Astrocyte (in vitro differentiated cells and primary cell): ENCODE results near the gene CD46. TPM values are rescaled to one million over a fixed set of nuclear protein-coding genes. Genes with fewer than 3 reads are reported as not detected.

Source experiments
- DNase-seq: peaks from one replicate; pipeline ENCODE4 v3.0.0-alpha.2; 2010; ENCODE audit warnings: low read depth
- FAIRE-seq: peaks from 2 replicates; lab custom pipeline; 2011; peaks lifted over from hg19 to GRCh38; lab: Jason Lieb, UNC
- H2AFZ ChIP-seq: 2 replicates; pipeline ENCODE4 v1.6.0; 2012; ENCODE audit warnings: low read depth, low read length, inconsistent platforms
- H3K27ac ChIP-seq: 2 replicates; pipeline ENCODE4 v1.5.1; 2011; ENCODE audit warnings: low read depth, low read length, inconsistent platforms
- H3K27me3 ChIP-seq: 2 replicates; pipeline ENCODE4 v1.6.0; 2011; ENCODE audit warnings: low read length, inconsistent platforms; ENCODE audit not compliant: insufficient read depth
- H3K36me3 ChIP-seq: 2 replicates; pipeline ENCODE4 v1.5.1; 2011; ENCODE audit warnings: low read length, inconsistent platforms; ENCODE audit not compliant: insufficient read depth
- H3K4me1 ChIP-seq: 2 replicates; pipeline ENCODE4 v1.5.1; 2011; ENCODE audit warnings: low read length, inconsistent platforms; ENCODE audit not compliant: insufficient read depth
- H3K4me2 ChIP-seq: 2 replicates; pipeline ENCODE4 v1.6.0; 2012; ENCODE audit warnings: low read length, inconsistent platforms
- H3K4me3 ChIP-seq: 2 replicates; pipeline ENCODE4 v1.5.1; 2011; ENCODE audit warnings: low read depth, mild to moderate bottlenecking, low read length, inconsistent platforms; ENCODE audit not compliant: insufficient read depth
- H3K79me2 ChIP-seq: 2 replicates; pipeline ENCODE4 v1.6.0; 2012; ENCODE audit warnings: mild to moderate bottlenecking, low read length, inconsistent platforms; ENCODE audit not compliant: insufficient read depth
- H3K9ac ChIP-seq: 2 replicates; pipeline ENCODE4 v1.6.0; 2012; ENCODE audit warnings: mild to moderate bottlenecking, low read length, inconsistent platforms
- H3K9me3 ChIP-seq: 2 replicates; pipeline ENCODE4 v1.5.1; 2012; ENCODE audit warnings: low read depth, mild to moderate bottlenecking, low read length, inconsistent platforms; ENCODE audit not compliant: insufficient read depth
- H4K20me1 ChIP-seq: 2 replicates; pipeline ENCODE4 v1.6.0; 2012; ENCODE audit warnings: low read length, inconsistent platforms; ENCODE audit not compliant: insufficient read depth
- H3K27ac Mint-ChIP-seq: one replicate; pipeline ENCODE4 v1.8.0; 2021; ENCODE audit warnings: mild to moderate bottlenecking, mixed read lengths; ENCODE audit not compliant: unreplicated experiment
- H3K27me3 Mint-ChIP-seq: one replicate; pipeline ENCODE4 v1.8.0; 2021; ENCODE audit warnings: low read depth, mixed read lengths; ENCODE audit not compliant: unreplicated experiment
- H3K36me3 Mint-ChIP-seq: one replicate; pipeline ENCODE4 v1.8.0; 2021; ENCODE audit warnings: low read depth, mixed read lengths; ENCODE audit not compliant: unreplicated experiment
- H3K4me1 Mint-ChIP-seq: one replicate; pipeline ENCODE4 v1.8.0; 2021; ENCODE audit warnings: low read depth, mixed read lengths; ENCODE audit not compliant: unreplicated experiment
- H3K4me3 Mint-ChIP-seq: one replicate; pipeline ENCODE4 v1.8.0; 2021; ENCODE audit warnings: mild to moderate bottlenecking, moderate library complexity, mixed read lengths; ENCODE audit not compliant: unreplicated experiment
- H3K9me3 Mint-ChIP-seq: one replicate; pipeline ENCODE4 v1.8.0; 2021; ENCODE audit warnings: mild to moderate bottlenecking, mixed read lengths; ENCODE audit not compliant: unreplicated experiment
- EZH2 ChIP-seq: IDR thresholded peaks from 2 replicates; pipeline ENCODE4 v1.6.1; 2012; ENCODE audit warnings: mild to moderate bottlenecking, low read length, inconsistent platforms; ENCODE audit not compliant: insufficient read depth
- total RNA-seq: library from RNA; stranded (reverse); gene quantifications from 2 replicates; pipeline ENCODE4 v1.2.1, GENCODE V29; 2021
- TF ChIP-seq, protein P1 (sequence below): IDR thresholded peaks from 2 replicates; pipeline ENCODE4 v1.5.1; 2011; ENCODE audit warnings: low read depth, mild to moderate bottlenecking, inconsistent platforms, low read length, moderate library complexity; ENCODE audit not compliant: insufficient read depth

The CD46 gene
- total RNA-seq, 1 donor from 2014 or later, result 176 TPM

DNA sequence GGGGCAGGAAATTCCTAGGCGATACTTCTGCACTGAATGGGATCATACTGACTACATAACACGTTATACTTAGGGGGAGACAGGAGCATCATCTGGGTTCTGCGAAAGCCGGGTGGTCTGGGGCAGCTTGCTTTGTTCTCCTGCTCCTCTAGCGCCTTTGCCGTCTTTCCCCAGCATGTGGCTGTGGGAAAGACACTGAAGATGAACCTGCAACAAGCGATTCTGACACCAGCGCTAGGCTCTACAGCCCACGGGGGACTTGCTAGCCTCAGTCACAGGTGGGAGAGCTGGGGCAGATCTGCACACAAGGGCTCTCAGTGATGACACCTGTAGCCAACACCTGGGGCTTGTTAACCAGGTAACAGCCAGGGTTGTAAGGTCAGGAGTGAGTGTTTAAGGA lies 51.8 kb downstream of the CD46 start:
- DNase-seq, result no peak
- no peak overlapping the region for H3K27ac ChIP-seq
- H3K9me3 Mint-ChIP-seq, result no peaks in the 10 kb centered on the region
- H3K36me3 Mint-ChIP-seq, result peaks cover 4% of the 10 kb centered on the region
- peaks cover 23% of the 10 kb centered on the region for H3K4me1 Mint-ChIP-seq
- H3K4me3 ChIP-seq, result no peak overlapping the region
- no peak overlapping the region for H3K4me3 Mint-ChIP-seq
- FAIRE-seq, result no peak
- H3K9me3 ChIP-seq, result no peaks in the 10 kb centered on the region
- H3K36me3 ChIP-seq, result no peaks in the 10 kb centered on the region
- peaks cover 19% of the 10 kb centered on the region for H3K4me1 ChIP-seq
- TF ChIP-seq, protein P1, sequence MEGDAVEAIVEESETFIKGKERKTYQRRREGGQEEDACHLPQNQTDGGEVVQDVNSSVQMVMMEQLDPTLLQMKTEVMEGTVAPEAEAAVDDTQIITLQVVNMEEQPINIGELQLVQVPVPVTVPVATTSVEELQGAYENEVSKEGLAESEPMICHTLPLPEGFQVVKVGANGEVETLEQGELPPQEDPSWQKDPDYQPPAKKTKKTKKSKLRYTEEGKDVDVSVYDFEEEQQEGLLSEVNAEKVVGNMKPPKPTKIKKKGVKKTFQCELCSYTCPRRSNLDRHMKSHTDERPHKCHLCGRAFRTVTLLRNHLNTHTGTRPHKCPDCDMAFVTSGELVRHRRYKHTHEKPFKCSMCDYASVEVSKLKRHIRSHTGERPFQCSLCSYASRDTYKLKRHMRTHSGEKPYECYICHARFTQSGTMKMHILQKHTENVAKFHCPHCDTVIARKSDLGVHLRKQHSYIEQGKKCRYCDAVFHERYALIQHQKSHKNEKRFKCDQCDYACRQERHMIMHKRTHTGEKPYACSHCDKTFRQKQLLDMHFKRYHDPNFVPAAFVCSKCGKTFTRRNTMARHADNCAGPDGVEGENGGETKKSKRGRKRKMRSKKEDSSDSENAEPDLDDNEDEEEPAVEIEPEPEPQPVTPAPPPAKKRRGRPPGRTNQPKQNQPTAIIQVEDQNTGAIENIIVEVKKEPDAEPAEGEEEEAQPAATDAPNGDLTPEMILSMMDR, result no peak
- no peak for TF ChIP-seq EZH2
- H3K27me3 Mint-ChIP-seq, result peaks cover 4% of the 10 kb centered on the region
- no peaks in the 10 kb centered on the region for H3K79me2 ChIP-seq
- H3K4me2 ChIP-seq, result no peak overlapping the region
- no peaks in the 10 kb centered on the region for H3K27me3 ChIP-seq
- H4K20me1 ChIP-seq, result no peaks in the 10 kb centered on the region
- H3K9ac ChIP-seq, result no peak overlapping the region
- no peak overlapping the region for H2AFZ ChIP-seq
- no peak overlapping the region for H3K27ac Mint-ChIP-seq

DNA sequence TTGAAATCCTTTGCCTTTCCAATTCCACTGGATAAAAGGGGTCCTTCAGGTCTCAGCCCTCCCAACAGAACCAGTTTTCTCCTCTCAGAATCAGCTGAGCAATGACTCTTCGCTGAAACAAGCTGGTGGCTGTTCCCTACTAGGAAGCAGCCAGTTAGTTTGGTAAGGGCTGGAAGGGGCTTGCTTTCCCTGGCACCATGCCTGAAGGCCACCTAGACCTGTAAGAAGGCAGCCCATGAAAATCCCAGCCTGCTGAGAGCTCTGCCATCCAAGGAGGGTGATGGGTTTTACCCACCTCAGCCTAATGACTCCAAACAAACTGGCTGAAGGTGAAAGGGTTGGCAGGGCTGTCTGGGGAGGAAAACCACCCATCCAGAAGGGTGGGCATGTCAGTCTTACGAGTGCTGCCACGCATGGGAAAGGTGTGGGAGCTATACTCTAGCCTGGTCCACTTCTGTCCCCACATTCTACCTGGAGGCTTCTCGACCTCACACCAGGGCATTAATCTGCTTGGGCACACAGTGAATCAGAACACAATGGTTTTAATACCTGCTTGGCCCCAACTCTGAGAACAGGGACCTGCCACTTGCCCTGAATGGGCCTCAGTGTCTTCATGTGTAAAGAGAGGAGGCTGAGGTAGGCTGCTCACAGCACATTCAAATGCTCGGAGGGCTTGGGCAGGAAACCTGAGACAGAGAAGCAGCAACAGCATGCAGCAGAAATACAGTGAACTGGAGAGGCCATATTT lies 53.0 kb downstream of the CD46 start:
- Histone ChIP-seq H3K27ac (no peak overlapping the region), H3K9ac (no peak overlapping the region), H3K79me2 (no peaks in the 10 kb centered on the region), H3K4me1 (peaks cover 14% of the 10 kb centered on the region), H2AFZ (no peak overlapping the region), H3K4me2 (no peak overlapping the region), H3K27me3 (no peaks in the 10 kb centered on the region), H3K9me3 (no peaks in the 10 kb centered on the region), H4K20me1 (no peaks in the 10 kb centered on the region), H3K36me3 (no peaks in the 10 kb centered on the region), H3K4me3 (no peak overlapping the region)
- no peak overlapping the region for H3K27ac Mint-ChIP-seq
- FAIRE-seq, result no peak
- H3K4me1 Mint-ChIP-seq, result peaks cover 21% of the 10 kb centered on the region
- H3K4me3 Mint-ChIP-seq, result no peak overlapping the region
- peaks cover 4% of the 10 kb centered on the region for H3K36me3 Mint-ChIP-seq
- peaks cover 4% of the 10 kb centered on the region for H3K27me3 Mint-ChIP-seq
- no peaks in the 10 kb centered on the region for H3K9me3 Mint-ChIP-seq
- no peak for DNase-seq
- TF ChIP-seq, protein P1, result no peak
- no peak for TF ChIP-seq EZH2

DNA sequence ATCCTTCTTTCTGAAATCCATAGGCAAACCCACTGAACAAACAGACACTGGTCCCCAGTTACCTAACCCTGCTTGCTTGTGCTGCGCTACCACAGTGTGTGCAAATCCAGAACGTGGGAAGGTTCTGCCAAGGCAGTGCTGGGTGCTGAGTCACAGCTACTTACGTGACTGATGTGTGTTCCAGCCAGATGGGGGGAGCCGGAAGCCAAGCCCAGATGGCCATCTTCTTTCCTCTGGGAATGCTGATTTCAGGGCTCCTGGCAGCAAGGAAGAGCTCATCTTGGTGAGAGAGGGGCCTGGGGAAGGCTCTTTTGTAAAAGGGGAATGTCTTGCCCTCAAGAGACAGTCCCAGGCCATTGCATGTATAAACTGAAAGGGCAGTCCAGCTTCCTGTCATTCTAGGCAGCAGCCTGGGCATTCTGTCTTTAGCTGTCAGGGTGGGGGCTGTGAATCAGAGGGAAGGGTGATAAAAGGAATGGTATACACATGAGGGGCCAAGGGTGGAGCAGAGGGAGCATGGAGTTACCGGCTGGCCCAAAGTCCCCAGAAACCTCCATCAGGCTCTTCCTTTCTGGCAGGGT lies 54.1 kb downstream of the CD46 start:
- H2AFZ ChIP-seq, result peak overlapping the region; percentile 74
- H3K4me3 Mint-ChIP-seq, result peak overlapping the region; percentile 40
- peak; percentile 95 for DNase-seq
- peaks cover 14% of the 10 kb centered on the region for H3K4me1 ChIP-seq
- H3K36me3 ChIP-seq, result no peaks in the 10 kb centered on the region
- H3K4me3 ChIP-seq, result no peak overlapping the region
- H3K4me1 Mint-ChIP-seq, result peaks cover 22% of the 10 kb centered on the region
- H3K27ac Mint-ChIP-seq, result peak overlapping the region; percentile 91
- no peaks in the 10 kb centered on the region for H4K20me1 ChIP-seq
- H3K27me3 ChIP-seq, result no peaks in the 10 kb centered on the region
- no peaks in the 10 kb centered on the region for H3K79me2 ChIP-seq
- H3K27me3 Mint-ChIP-seq, result peaks cover 4% of the 10 kb centered on the region
- H3K4me2 ChIP-seq, result peak overlapping the region; percentile 59
- no peak overlapping the region for H3K9ac ChIP-seq
- TF ChIP-seq, protein P1, result no peak
- TF ChIP-seq EZH2, result no peak
- H3K27ac ChIP-seq, result peak overlapping the region; percentile 59
- FAIRE-seq, result peak; percentile 39
- H3K36me3 Mint-ChIP-seq, result peaks cover 4% of the 10 kb centered on the region
- no peaks in the 10 kb centered on the region for H3K9me3 ChIP-seq
- H3K9me3 Mint-ChIP-seq, result no peaks in the 10 kb centered on the region
